PC-9 (cell line): ENCODE data around the gene PSTPIP1. TPM values are rescaled to one million over a fixed set of nuclear protein-coding genes. Genes with fewer than 3 reads are reported as not detected.

Source experiments
- BruUV-seq: library from RNA; stranded (reverse); fragments of 400-500 nt; replicated peaks from 2 replicates; lab custom pipeline; 2021; lab: Mats Ljungman, UMichigan
- CTCF ChIA-PET: fragments of 300-600 bp; sonication (Branson Sonifier 250); formaldehyde crosslinking; loops from one replicate; lab custom pipeline; 2022; ENCODE audit warnings: antibody characterized with exemption; lab: Charles Lee
- POLR2A ChIA-PET: fragments of 300-600 bp; sonication (Branson Sonifier 250); formaldehyde crosslinking; loops from one replicate; lab custom pipeline; 2022; ENCODE audit warnings: antibody characterized with exemption; ENCODE audit not compliant: unreplicated experiment; lab: Charles Lee
- DNase-seq, 2 experiments: peaks; one replicate each; pipeline versions ENCODE4 v3.0.0 to v3.0.0-alpha.2; 2015 to 2022; ENCODE audit warnings: mixed read lengths in 1 of 2
- H2AFZ ChIP-seq: fragments of 200-600 bp; sonication (generic); 2 replicates; pipeline ENCODE4 v1.8.1; 2017; ENCODE audit warnings: antibody characterized with exemption
- H3F3A ChIP-seq: fragments of 200-600 bp; sonication (generic); 2 replicates; pipeline ENCODE4 v1.8.1; 2017; ENCODE audit warnings: antibody characterized with exemption, mild to moderate bottlenecking, low read depth; ENCODE audit not compliant: insufficient read depth
- H3K27ac ChIP-seq: fragments of 200-600 bp; sonication (generic); 2 replicates; pipeline ENCODE4 v1.6.1; 2016; ENCODE audit warnings: mixed run types
- H3K27me3 ChIP-seq: fragments of 200-600 bp; sonication (generic); 2 replicates; pipeline ENCODE4 v1.6.1; 2016; ENCODE audit warnings: low read depth, mixed run types; ENCODE audit not compliant: insufficient read depth
- H3K36me3 ChIP-seq: fragments of 200-600 bp; sonication (generic); 2 replicates; pipeline ENCODE4 v1.6.1; 2016; ENCODE audit warnings: low read depth, mixed run types
- H3K4me1 ChIP-seq: fragments of 200-600 bp; sonication (generic); replicated peaks from 2 replicates; pipeline ENCODE4 v1.6.1; 2016; ENCODE audit warnings: mixed run types; ENCODE audit not compliant: insufficient read depth
- H3K4me2 ChIP-seq: fragments of 200-600 bp; sonication (generic); 2 replicates; pipeline ENCODE4 v1.6.1; 2017; ENCODE audit warnings: mixed run types
- H3K4me3 ChIP-seq: fragments of 200-600 bp; sonication (generic); 2 replicates; pipeline ENCODE4 v1.6.1; 2016; ENCODE audit warnings: mixed run types
- H3K79me2 ChIP-seq: fragments of 200-600 bp; sonication (generic); 2 replicates; pipeline ENCODE4 v1.6.1; 2017; ENCODE audit warnings: low read depth, mixed run types
- H3K9me2 ChIP-seq: fragments of 200-600 bp; sonication (generic); 2 replicates; pipeline ENCODE4 v1.8.1; 2017; ENCODE audit warnings: mild to moderate bottlenecking; ENCODE audit not compliant: insufficient read depth
- H3K9me3 ChIP-seq: fragments of 200-600 bp; sonication (generic); 2 replicates; pipeline ENCODE4 v1.8.1; 2016; ENCODE audit warnings: low read depth; ENCODE audit not compliant: insufficient read depth
- H4K20me1 ChIP-seq: fragments of 200-600 bp; sonication (generic); 2 replicates; pipeline ENCODE4 v1.8.1; 2017; ENCODE audit not compliant: insufficient read depth
- EZH2 ChIP-seq: fragments of 200-600 bp; sonication (generic); IDR thresholded peaks from 2 replicates; pipeline ENCODE4 v1.8.0; 2017; ENCODE audit warnings: antibody characterized with exemption, low read depth
- intact Hi-C: fragments of 100-400 bp; cut with micrococcal nuclease; formaldehyde crosslinking; loops from one replicate; pipeline ENCODE4 v1.10.0; 2022; ENCODE audit not compliant: unreplicated experiment
- total RNA-seq: library from RNA; stranded (reverse); gene quantifications from 2 replicates; pipeline ENCODE4 v1.2.3, GENCODE V29; 2021
- TF ChIP-seq, protein P1 (sequence below): fragments of 200-600 bp; sonication (generic); conservative IDR thresholded peaks from 2 replicates; pipeline ENCODE4 v1.6.1; 2017; ENCODE audit warnings: mixed run types, antibody characterized with exemption, mild to moderate bottlenecking, moderate library complexity

The PSTPIP1 gene
- total RNA-seq, 1 experiment from 2014 or later: not detected

DNA sequence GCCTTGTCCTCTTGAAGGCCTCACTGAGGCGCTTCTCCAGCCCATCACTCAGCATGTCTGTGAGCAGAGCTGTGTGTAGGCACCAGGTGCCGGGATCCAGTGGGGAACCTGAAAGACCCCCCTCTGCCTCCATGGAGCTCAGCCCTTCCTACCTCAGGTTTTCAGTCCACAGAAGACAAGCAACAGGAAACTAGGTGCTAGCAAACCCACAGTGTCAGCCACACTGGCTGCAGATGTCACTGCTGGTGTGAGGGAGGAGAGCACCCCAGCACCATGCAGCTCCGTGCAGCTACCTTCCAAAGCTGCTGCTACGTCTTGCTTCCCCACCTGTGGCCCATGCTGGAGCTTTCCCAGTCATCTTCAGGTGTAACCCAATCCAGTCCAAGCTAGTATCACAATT, 17.9 kb downstream of the PSTPIP1 start:
- Histone ChIP-seq H3K9me2 (no peaks in the 10 kb centered on the region), H2AFZ (no peak overlapping the region), H4K20me1 (no peaks in the 10 kb centered on the region), H3K27ac (no peak overlapping the region), H3K4me2 (no peak overlapping the region), H3K4me1 (peaks cover 10% of the 10 kb centered on the region; the same call in 1 of the 2 replicates), H3K4me3 (no peak overlapping the region), H3K9me3 (no peaks in the 10 kb centered on the region), H3K27me3 (no peaks in the 10 kb centered on the region), H3K79me2 (no peaks in the 10 kb centered on the region), H3K36me3 (no peaks in the 10 kb centered on the region), H3F3A (no peaks in the 10 kb centered on the region)
- BruUV-seq: no TSS peak
- no peak for TF ChIP-seq EZH2
- TF ChIP-seq, protein P1, sequence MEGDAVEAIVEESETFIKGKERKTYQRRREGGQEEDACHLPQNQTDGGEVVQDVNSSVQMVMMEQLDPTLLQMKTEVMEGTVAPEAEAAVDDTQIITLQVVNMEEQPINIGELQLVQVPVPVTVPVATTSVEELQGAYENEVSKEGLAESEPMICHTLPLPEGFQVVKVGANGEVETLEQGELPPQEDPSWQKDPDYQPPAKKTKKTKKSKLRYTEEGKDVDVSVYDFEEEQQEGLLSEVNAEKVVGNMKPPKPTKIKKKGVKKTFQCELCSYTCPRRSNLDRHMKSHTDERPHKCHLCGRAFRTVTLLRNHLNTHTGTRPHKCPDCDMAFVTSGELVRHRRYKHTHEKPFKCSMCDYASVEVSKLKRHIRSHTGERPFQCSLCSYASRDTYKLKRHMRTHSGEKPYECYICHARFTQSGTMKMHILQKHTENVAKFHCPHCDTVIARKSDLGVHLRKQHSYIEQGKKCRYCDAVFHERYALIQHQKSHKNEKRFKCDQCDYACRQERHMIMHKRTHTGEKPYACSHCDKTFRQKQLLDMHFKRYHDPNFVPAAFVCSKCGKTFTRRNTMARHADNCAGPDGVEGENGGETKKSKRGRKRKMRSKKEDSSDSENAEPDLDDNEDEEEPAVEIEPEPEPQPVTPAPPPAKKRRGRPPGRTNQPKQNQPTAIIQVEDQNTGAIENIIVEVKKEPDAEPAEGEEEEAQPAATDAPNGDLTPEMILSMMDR: no peak
- intact Hi-C loops: no loop called here
- ChIA-PET POLR2A (no interaction called here), CTCF (interaction anchor here (0.6 to 0.7 kb wide), 2 partner anchors 18 to 80 kb away, joined by 3 to 7 read pairs; partner anchors contain the start of gene PSTPIP1)
- no peak for DNase-seq

DNA sequence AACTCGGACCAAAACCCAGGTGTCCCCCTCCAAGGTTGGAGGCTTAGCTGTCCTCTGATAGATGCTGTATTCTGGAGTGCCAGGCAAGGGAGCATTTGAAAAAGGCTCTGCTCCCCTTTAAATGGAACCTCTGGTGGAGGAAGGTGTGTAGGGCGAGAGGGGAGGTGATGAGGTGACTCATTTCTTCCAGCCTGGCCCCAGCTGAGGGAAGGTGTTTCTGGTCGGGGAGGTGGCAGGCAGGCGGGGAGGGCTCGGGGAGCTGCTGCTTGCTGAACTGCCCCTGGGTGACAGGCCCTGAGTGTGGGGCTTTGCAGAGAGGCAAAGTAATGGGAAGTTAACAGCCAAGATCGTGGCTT, 18.8 kb downstream of the PSTPIP1 start:
- no peak for TF ChIP-seq EZH2
- TF ChIP-seq, protein P1: no peak
- DNase-seq: peak; percentile 54 to 76
- no peaks in the 10 kb centered on the region for H3F3A ChIP-seq
- no TSS peak for BruUV-seq
- POLR2A ChIA-PET: no interaction called here
- H3K4me1 ChIP-seq: peaks cover 10% of the 10 kb centered on the region; the same call in 1 of the 2 replicates
- no peak overlapping the region for H3K4me3 ChIP-seq
- no peaks in the 10 kb centered on the region for H3K27me3 ChIP-seq
- CTCF ChIA-PET: no interaction called here
- intact Hi-C loops: no loop called here
- H3K9me2 ChIP-seq: no peaks in the 10 kb centered on the region
- H4K20me1 ChIP-seq: no peaks in the 10 kb centered on the region
- H3K27ac ChIP-seq: no peak overlapping the region
- no peaks in the 10 kb centered on the region for H3K9me3 ChIP-seq
- peak overlapping the region; percentile 38; the same call in 1 of the 2 replicates for H3K4me2 ChIP-seq
- H3K36me3 ChIP-seq: no peaks in the 10 kb centered on the region
- H2AFZ ChIP-seq: no peak overlapping the region
- no peaks in the 10 kb centered on the region for H3K79me2 ChIP-seq

DNA sequence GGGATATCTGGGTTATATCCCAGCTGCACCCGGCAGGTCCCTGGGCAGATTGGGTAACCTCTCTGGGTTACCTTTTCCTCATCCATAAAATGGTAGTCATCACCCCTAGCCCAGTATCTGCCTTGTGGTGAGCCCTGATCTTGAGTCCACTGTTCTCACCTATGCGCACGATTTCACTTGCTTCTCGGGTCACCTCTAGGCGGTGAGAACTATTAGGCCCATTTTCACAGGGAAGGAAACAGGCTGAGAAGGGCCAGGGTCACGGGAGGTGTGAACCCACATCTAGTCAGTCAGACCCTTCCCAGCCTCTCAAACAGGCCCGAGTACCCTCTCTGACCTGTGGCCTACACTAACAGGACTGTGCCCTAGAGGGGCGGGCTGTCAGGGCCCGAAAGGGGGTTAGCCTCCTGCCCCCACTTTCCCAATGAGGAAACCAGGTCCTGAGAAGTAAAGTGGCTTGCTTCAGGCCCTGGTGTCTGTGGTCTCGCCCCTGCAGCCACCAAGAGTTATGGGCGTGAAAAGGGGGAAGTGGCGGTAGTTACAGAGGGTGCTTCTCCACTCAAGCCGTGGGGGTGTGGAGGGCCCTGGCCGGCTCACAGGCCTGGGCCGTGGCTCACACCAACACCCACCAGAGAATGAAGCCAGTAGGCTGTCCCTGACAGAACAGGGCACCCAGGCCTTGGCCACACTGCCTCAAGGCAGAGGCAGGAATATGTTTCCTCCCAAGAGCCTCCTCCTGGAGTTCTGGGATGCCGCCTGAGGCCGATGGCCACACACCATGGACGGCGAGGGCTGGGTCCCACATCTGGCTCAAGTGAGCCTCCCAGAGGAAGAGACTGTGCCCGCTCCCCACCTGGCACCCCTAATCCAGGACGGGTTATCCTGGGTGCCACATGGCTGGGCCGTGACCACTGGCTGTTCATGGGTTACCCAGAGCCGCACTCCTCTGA, 19.5 kb downstream of the PSTPIP1 start:
- no peaks in the 10 kb centered on the region for H3F3A ChIP-seq
- H3K27ac ChIP-seq: no peak overlapping the region
- H3K9me3 ChIP-seq: no peaks in the 10 kb centered on the region
- peak overlapping the region; percentile 38; the same call in 1 of the 2 replicates for H3K4me2 ChIP-seq
- no peaks in the 10 kb centered on the region for H4K20me1 ChIP-seq
- no peaks in the 10 kb centered on the region for H3K9me2 ChIP-seq
- TF ChIP-seq, protein P1: no peak
- no peak for TF ChIP-seq EZH2
- no TSS peak for BruUV-seq
- H3K27me3 ChIP-seq: no peaks in the 10 kb centered on the region
- no peaks in the 10 kb centered on the region for H3K79me2 ChIP-seq
- H3K4me1 ChIP-seq: peaks cover 10% of the 10 kb centered on the region; the same call in 1 of the 2 replicates
- intact Hi-C loops: no loop called here
- no peaks in the 10 kb centered on the region for H3K36me3 ChIP-seq
- H2AFZ ChIP-seq: no peak overlapping the region
- no peak for DNase-seq
- H3K4me3 ChIP-seq: no peak overlapping the region
- ChIA-PET POLR2A (no interaction called here), CTCF (no interaction called here)
